HG02885 (cell line): Measurements from ENCODE around the gene INTS3.
"Not testable (repeated sequence)": the region's sequence is repeated elsewhere in the genome, so short reads cannot be mapped to it uniquely, and the experiment has no call there.

Experiments
- ATAC-seq: cut with Tn5 transposase; IDR thresholded peaks from one replicate; pipeline ENCODE4 v1.9.1; 2021; ENCODE audit warnings: mild to moderate bottlenecking; ENCODE audit not compliant: unreplicated experiment, poor library complexity

The INTS3 gene

GRCh38 chr1:153699768-153700167 is 28.1 kb upstream of the INTS3 start:
- ATAC-seq = no peak

DNA sequence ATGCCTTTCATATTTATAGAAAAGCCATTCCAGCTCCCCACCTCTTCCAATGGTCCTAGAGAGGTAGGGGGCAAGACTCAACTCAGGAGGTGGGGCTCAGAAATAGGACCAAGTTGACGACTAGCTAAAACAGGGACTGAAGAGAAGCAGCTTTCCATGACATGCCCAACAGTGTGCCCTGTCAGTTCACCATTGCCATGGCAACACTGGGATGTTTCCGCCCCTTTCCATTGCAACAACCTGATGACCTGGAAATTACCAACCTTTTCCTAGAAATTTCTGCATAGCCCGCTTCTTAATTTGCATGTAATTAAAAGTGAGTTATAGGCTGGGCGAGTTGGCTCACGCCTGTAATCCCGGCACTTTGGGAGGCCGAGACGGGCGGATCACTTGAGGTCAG is 22.4 kb upstream of the INTS3 start:
- ATAC-seq = no peak

DNA sequence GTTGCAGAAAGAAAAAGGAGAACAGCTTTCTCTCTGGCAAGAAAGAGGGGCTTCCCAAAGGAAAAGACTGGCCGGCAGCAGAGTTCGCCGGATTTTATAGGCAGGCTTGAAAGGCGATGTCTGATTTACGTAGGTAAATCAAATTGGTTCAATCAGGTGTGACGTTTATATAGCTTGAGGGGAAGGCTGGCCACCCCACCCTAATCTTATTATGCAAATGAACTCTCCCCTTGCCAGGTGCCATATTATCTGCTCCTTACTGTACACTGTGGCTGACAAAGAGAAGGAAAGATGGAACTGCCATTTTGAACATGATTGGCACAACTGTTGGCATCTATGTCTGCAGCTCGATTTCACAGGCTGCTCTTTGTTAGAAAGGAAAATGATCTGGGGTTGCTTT is 16.8 kb upstream of the INTS3 start:
- no peak for ATAC-seq

GRCh38 chr1:153716211-153716610 is 11.6 kb upstream of the INTS3 start:
- not testable (repeated sequence) for ATAC-seq

DNA sequence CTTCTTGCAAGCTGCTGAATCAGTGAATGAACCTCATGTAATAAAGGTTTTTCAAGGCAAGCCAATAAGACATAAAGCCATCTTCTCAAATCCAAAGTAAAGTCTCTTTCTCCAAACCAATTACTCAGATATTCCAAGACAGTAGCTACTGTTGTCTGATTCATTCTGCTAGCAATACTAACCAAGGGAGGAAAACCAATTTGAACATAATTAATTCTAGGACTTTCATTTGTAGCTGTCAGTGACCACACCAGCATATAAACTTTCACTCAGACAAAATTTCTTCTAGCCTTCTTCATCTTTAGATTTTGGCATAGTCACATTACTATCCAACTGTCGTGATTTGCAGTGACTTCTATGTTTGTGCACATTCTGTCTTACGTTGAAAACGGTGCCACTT is 10.5 kb upstream of the INTS3 start:
- no peak for ATAC-seq

DNA sequence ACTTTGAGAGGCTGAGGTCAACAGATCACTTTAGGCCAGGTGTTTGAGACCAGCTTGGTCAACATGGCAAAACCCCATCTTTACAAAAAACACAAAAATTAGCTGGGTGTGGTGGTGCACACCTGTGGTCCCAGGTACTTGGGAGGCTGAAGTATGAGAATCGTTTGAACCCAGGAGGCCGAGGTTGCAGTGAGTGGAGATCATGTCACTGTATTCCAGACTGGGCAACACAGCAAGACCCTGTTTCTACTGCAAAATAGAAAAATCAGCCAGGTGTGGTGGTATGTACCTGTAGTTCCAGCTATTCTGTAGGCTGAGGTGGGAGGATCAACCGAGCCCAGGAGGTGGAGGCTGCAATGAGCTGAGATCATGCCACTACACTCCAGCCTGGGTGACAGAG is 4.2 kb upstream of the INTS3 start:
- no peak for ATAC-seq

- ATAC-seq = not testable (repeated sequence)
These were observed 3.2 kb upstream of the INTS3 start for GRCh38 chr1:153724634-153725033.

DNA sequence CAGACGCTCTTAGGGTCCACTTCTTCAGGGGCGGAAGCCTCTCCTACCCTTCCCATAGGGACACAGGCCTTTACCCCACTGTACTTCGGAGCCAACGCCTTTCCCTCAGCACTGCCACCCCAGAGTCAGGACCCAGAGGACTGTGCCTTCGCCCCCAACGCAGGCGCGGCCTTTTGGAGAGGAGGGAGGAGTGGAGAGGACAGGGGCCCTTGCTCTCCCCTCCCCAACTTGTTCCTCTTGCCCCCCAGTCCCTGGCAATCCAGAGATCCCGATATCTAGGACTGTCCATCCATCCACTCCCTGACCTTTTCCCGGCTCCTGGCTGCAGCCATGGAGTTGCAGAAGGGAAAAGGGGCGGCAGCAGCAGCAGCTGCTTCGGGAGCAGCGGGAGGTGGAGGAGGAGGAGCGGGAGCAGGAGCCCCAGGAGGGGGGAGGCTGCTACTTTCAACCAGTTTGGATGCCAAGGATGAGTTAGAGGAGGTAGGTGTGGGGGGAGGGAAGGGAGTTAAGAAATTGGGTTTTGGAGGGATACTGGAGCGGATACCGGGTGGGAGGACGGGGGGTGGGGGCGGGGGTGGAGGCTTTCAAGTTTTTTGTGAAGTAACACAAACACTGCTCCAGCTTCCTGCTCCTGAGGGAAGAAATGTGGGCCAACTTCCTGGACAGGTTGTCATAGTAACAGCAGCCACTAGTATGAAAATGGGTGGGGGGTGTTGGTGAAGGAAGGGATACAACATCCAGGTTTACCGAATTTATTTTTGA is 636 bp downstream of the INTS3 start:
- ATAC-seq = no peak

DNA sequence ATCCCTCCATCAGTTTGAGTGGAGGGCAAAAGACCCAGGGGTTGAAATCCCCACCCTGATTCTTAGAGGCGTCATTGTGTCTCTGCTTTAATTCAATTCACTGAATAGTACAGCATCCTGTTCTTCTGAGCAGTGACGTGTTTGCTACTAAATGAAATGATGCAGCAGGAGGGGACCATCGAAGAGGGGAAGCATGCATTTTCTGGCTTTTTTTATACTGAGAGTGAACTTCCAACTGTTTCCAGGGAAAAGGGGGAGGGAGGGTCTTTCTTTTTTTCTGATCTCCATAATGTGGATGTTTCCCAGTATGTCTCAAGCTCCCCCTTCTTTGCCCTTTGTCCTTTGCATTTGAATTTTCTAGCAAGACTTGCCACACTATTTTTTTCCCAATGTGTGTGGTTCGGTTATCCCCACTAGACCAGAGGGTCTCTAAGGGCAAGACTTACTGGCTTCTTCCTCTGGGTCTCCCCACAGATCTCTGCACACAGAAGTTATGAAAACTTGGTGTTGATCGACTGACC is 2.7 kb downstream of the INTS3 start:
- no peak for ATAC-seq

DNA sequence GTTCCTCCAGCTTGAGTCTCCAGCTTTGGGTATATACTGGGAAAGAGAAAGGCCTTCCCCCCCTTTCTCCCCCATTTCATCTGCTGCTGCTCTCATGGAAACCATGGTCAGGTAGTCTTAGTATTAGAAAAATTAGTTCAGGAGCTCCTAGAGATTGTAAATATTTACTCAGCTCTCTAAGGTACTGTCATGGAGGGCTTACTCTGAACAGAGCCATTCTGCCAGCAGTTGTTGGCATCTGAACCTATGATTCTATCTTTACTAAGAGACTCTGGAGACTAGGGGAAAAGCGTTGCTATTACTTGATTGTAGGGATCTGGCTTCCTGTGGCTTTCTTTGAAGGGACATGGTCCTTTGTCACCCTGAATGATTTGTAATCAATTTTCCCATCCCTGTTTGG is 6.1 kb downstream of the INTS3 start:
- no peak for ATAC-seq

- no peak for ATAC-seq
These were observed 6.7 kb downstream of the INTS3 start for GRCh38 chr1:153734396-153735089.

DNA sequence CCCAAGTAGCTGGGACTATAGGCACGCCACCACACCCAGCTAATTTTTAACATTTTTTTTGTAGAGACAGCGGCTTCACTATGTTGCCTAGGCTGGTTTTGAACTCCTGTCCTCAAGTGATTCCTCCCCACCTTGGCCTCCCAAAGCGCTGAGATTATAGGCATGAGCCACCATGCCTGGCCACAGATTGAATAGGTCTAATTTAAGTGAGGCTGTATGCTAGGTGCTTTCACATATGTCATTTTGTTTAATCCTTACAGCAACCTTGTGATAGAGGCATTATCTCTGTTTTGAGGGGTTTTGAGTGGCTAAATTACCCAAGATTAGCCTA is 7.2 kb downstream of the INTS3 start:
- ATAC-seq = no peak

GRCh38 chr1:153741986-153742385 is 14.1 kb downstream of the INTS3 start:
- ATAC-seq = no peak

DNA sequence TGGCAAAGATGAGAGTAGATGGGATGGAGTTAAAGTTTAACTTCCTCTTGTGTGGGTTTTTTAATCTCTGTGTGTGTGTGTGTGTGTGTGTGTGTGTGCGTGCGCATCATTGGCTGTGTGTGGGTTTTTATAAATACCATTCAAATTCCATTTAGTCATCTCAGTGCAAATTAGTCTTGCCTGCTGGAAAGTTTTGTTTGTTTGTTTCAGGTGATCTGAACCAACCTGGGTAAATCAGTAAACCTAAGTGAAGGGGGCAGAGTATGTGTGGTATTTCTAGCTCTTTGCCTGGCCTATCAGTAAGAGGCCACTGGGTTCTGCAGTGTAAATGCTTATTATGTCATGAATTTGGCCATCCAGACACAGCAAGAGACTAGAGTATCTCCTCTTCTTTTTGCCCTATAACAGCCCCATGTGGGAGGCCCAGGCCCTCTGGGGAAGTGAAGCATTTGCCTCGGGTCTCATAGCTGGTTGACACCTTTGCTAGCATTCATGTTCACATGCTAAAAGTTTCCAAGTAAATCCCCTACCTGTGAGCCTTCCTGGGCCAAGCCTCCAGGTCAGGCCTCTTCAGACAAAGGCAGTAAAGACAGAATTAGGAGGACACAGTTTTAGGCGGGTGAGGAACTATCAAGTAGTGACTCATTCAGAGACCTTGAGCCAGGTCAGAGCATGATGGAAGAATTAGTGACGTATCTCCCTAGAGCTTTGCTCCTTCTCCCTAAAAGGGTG is 14.7 kb downstream of the INTS3 start:
- ATAC-seq = no peak

GRCh38 chr1:153745417-153745816 is 17.6 kb downstream of the INTS3 start:
- ATAC-seq = no peak

- no peak for ATAC-seq
These were observed 18.3 kb downstream of the INTS3 start for GRCh38 chr1:153746174-153746573.

DNA sequence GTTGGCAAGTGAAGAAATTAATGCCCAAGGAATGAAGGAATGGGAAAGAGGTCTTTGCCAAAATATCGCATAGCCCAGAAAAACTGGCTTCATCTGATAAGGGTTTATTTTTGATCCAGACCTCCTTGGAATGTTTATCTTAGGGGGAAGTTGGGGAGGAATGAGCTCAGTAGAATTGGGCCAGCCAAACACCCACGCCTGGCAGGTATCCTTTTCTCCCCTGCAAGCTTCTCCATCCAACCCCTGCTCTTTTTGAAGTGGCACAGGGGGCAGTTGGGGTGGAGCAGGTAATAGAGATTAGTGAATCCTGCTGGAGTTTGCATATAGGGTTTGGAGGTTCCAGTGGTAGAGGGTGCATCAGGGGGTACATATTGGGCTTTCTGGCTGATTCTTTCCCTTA is 21.1 kb downstream of the INTS3 start:
- no peak for ATAC-seq

DNA sequence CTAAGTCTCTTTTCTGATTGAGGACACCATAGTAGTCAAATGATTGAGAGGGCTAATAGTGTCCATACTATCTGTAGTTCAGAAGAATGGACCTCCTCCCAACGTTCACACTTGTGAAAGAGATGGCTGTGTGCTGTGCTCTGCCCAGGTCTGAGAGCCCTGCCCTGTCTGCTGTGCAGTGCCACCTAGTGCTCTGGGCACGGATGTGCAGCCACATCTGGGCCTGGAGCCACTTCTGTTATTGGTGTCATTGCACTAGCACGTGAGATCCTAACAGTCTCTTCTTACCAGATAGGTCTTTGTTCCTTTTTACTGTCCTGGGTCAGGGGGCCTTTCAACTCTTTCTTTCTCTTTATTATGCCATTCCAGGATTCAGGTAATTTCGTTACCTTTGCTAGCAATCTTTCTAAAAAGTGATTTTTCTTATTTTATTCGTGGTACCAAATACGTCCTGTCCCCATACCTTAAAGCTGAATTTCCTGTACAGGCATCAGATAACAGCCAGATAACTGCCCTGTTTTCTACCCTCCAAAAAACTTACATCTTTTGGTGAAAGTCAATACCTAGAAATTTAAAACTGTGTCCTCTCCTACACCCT is 21.7 kb downstream of the INTS3 start:
- ATAC-seq = peak; percentile 62

- no peak for ATAC-seq
These were observed 22.5 kb downstream of the INTS3 start for GRCh38 chr1:153750026-153750995.

- ATAC-seq = no peak
These were observed 24.2 kb downstream of the INTS3 start for GRCh38 chr1:153752072-153752471.
